CD8-positive, alpha-beta memory T cell (primary cell): Measurements from ENCODE around the gene MDFI. TPM values are rescaled to one million over a fixed set of nuclear protein-coding genes. Genes with fewer than 3 reads are reported as not detected.

Experiments used
- CTCF ChIA-PET: fragments of 350-600 bp; sonication (Branson Sonifier 250); formaldehyde crosslinking; loops from one replicate; lab custom pipeline; 2021; ENCODE audit warnings: antibody characterized with exemption; lab: Charles Lee
- POLR2A ChIA-PET: fragments of 350-600 bp; sonication (Branson Sonifier 250); formaldehyde crosslinking; loops from one replicate; lab custom pipeline; 2021; ENCODE audit warnings: antibody characterized with exemption; lab: Charles Lee
- DNase-seq, 5 donors: peaks; one replicate each; pipeline versions ENCODE4 v3.0.0 to v3.0.0-alpha.2; 2020 to 2022; ENCODE audit warnings: mixed read lengths in 1 of 5
- H3K27ac ChIP-seq: one replicate; pipeline ENCODE4 v1.7.0; 2013; ENCODE audit warnings: low read depth, mild to moderate bottlenecking, low read length, moderate library complexity
- H3K27me3 ChIP-seq: 2 replicates; pipeline ENCODE4 v1.7.0; 2013; ENCODE audit warnings: low read length, mild to moderate bottlenecking; ENCODE audit not compliant: insufficient read depth, poor library complexity, severe bottlenecking
- H3K36me3 ChIP-seq: 2 replicates; pipeline ENCODE4 v1.7.0; 2013; ENCODE audit warnings: mild to moderate bottlenecking, low read length, moderate library complexity; ENCODE audit not compliant: insufficient read depth
- H3K4me1 ChIP-seq: 2 replicates; pipeline ENCODE4 v1.7.0; 2013; ENCODE audit warnings: mild to moderate bottlenecking, low read length, moderate library complexity; ENCODE audit not compliant: insufficient read depth
- H3K4me3 ChIP-seq: 2 replicates; pipeline ENCODE4 v1.7.0; 2013; ENCODE audit warnings: mild to moderate bottlenecking, low read length
- H3K9me3 ChIP-seq: 2 replicates; pipeline ENCODE4 v1.7.0; 2013; ENCODE audit warnings: mild to moderate bottlenecking, low read length
- H3K27ac Mint-ChIP-seq, 8 donors: one replicate each; pipeline ENCODE4 v1.8.0; 2020 to 2021; ENCODE audit warnings: mixed read lengths in 8 of 8, mild to moderate bottlenecking in 6 of 8, inconsistent platforms in 3 of 8, moderate library complexity in 3 of 8
- H3K27me3 Mint-ChIP-seq, 2 donors: one replicate each; pipeline ENCODE4 v1.8.0; 2020 to 2021; ENCODE audit warnings: mixed read lengths in 2 of 2, mild to moderate bottlenecking in 1 of 2, moderate library complexity in 1 of 2
- H3K36me3 Mint-ChIP-seq, 3 donors: one replicate each; pipeline ENCODE4 v1.8.0; 2020 to 2021; ENCODE audit warnings: mixed read lengths in 3 of 3, inconsistent platforms in 1 of 3, mild to moderate bottlenecking in 1 of 3
- H3K4me1 Mint-ChIP-seq, 3 donors: one replicate each; pipeline ENCODE4 v1.8.0; 2020 to 2021; ENCODE audit warnings: mixed read lengths in 3 of 3, inconsistent platforms in 1 of 3, mild to moderate bottlenecking in 1 of 3
- H3K4me3 Mint-ChIP-seq, 7 donors: one replicate each; pipeline ENCODE4 v1.8.0; 2020 to 2021; ENCODE audit warnings: mixed read lengths in 7 of 7, mild to moderate bottlenecking in 6 of 7, moderate library complexity in 4 of 7, inconsistent platforms in 2 of 7
- H3K9me3 Mint-ChIP-seq, 5 donors: one replicate each; pipeline ENCODE4 v1.8.0; 2020 to 2022; ENCODE audit warnings: mixed read lengths in 5 of 5, mild to moderate bottlenecking in 3 of 5, moderate library complexity in 2 of 5, inconsistent platforms in 1 of 5
- polyA plus RNA-seq: library from polyadenylated mRNA; unstranded; fragments of 300-500 nt; fragmentation: Illumina TruSeq; gene quantifications from one replicate; pipeline ENCODE4 v1.2.3, GENCODE V29; 2021
- total RNA-seq, 2 experiments: library from RNA; stranded (reverse); gene quantifications; one replicate each; pipeline ENCODE4 v1.2.3, GENCODE V29; 2021

MDFI gene, protein sequence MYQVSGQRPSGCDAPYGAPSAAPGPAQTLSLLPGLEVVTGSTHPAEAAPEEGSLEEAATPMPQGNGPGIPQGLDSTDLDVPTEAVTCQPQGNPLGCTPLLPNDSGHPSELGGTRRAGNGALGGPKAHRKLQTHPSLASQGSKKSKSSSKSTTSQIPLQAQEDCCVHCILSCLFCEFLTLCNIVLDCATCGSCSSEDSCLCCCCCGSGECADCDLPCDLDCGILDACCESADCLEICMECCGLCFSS
- total RNA-seq (not detected), polyA plus RNA-seq (not detected)

DNA sequence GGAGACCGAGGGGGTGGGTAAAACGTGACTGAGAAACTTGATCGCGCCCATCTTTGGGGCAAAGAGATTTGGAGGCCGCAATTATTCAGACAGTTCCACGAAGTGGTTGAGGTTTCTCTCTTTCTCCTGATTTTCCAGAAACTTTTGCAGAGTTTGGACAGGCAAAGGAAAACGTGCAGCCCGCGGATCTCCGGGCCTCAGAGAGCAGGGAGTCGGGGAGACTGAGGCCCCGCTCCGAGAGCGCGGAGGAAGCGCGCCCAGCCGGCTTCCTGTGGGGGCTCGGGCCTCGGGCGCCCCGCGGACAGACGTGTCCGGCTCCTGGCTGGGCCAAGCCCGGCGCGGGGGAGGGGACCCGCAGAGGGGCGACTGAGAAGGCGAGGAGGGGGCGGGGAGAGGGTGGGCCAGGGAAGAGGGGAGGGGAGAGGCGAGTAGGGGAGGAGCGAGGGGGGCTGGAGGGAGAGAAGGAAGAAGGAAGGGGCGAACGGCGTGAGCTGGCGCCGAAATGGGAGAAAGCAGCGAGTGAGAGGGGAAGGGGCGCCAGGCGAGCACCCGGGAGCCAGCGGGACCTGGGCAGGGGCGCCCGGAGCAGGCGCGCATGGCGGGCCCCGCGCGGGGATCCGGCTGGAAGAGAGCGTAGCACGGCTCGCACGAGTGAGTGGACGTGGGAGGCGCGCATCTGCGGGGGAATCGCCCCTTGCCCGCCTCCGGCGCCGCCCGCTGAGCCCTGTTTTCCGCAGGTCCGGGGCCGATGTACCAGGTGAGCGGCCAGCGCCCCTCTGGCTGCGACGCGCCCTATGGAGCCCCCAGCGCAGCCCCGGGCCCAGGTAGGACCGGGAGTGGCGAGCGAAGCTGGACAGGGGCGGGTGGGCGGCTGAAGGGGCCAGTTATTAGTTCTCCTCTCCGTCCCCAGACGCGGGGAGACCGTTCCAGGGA is at the start of gene MDFI:
Gene MDFI, plus strand, starts transcription at position 467 of the 933 bp plus-strand sequence. Its CDS starts 282 bp downstream, at position 749.
- H3K27me3 Mint-ChIP-seq, result peaks cover 30 to 76% of the 10 kb centered on the region in 2 donors

GRCh38 chr6:41589223-41589622 is 49.0 kb upstream of the MDFI start:
- Mint-ChIP-seq H3K4me3 (no peak overlapping the region), H3K27me3 (no peaks in the 10 kb centered on the region), H3K9me3 (no peaks in the 10 kb centered on the region), H3K36me3 (peaks cover 0 to 32% (median 4%) of the 10 kb centered on the region in 3 donors), H3K4me1 (peaks cover 6 to 14% (median 9%) of the 10 kb centered on the region in 3 donors), H3K27ac (peak overlapping the region in 1 of 8 donors; percentile 63)
- POLR2A ChIA-PET, result no interaction called here
- Histone ChIP-seq H3K4me3 (no peak overlapping the region), H3K27me3 (no peaks in the 10 kb centered on the region), H3K4me1 (no peaks in the 10 kb centered on the region), H3K9me3 (no peaks in the 10 kb centered on the region), H3K27ac (no peak overlapping the region), H3K36me3 (no peaks in the 10 kb centered on the region)
- CTCF ChIA-PET, result interaction anchor here (2.9 to 7.9 kb wide), 2 partner anchors 165 to 218 kb away, joined by 12 to 73 read pairs; no protein-coding TSS in a partner anchor
- DNase-seq, result no peak

More for the DNA sequence above, at the start of gene MDFI:
- no peak within 1 kb of the TSS for H3K4me3 ChIP-seq
- peaks cover 4% of the 10 kb centered on the region for H3K4me1 ChIP-seq
- ChIA-PET CTCF (no interaction called here), POLR2A (no interaction called here)
- H3K27me3 ChIP-seq, result peaks cover 23% of the 10 kb centered on the region
- Mint-ChIP-seq H3K27ac (no peak within 1 kb of the TSS), H3K36me3 (no peaks in the 10 kb centered on the region), H3K9me3 (peaks cover 0 to 1% (median 0%) of the 10 kb centered on the region in 5 donors), H3K4me1 (peaks cover 0 to 11% (median 10%) of the 10 kb centered on the region in 3 donors), H3K4me3 (peak within 1 kb of the TSS in 5 of 7 donors; percentile 57 to 67 (median 63))
- H3K9me3 ChIP-seq, result no peaks in the 10 kb centered on the region
- DNase-seq, result no peak
- H3K36me3 ChIP-seq, result no peaks in the 10 kb centered on the region
- no peak within 1 kb of the TSS for H3K27ac ChIP-seq

DNA sequence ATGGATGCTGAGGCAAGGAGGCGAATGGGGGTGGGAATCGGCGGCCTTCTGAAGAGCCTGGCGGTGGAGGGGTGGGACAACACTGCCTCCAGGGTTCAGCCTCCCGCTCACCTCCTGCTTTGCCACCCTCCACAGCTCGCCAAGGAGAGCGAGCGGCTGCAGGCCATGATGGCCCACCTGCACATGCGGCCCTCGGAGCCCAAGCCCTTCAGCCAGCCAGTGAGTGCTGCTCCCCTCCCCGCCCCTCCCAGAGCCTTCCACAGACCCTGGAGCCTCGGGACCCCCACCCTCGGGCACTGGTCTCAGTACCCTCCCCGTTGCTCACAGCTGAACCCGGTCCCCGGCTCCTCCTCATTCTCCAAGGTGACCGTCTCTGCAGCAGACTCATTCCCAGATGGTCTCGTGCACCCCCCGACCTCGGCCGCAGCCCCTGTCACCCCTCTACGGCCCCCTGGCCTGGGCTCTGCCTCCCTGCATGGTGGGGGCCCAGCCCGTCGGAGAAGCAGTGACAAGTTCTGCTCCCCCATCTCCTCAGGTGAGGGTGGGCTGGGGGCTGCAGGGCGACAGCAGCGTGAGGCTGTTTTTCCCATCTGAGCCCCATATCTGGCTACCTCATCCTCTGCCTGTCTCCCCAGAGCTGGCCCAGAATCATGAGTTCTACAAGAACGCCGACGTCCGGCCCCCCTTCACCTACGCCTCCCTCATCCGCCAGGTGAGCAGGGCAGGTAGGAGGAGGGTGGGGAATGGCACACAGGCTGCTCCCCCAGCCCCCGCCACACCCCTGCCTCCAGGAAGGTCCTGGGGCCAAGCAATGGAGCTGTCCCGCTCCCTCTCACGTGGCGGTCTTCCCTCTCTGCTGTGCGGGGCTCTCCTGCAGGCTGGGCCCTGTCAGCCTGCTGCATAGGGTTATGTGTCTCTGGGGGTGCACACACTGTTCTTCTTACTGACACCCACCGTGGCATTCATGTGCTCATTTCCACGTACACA is 48.3 kb upstream of the MDFI start:
- Histone ChIP-seq H3K27ac (no peak overlapping the region), H3K4me1 (no peaks in the 10 kb centered on the region), H3K27me3 (no peaks in the 10 kb centered on the region), H3K9me3 (no peaks in the 10 kb centered on the region), H3K4me3 (no peak overlapping the region), H3K36me3 (no peaks in the 10 kb centered on the region)
- no peak overlapping the region for H3K4me3 Mint-ChIP-seq
- DNase-seq, result no peak
- peaks cover 0 to 33% (median 4%) of the 10 kb centered on the region in 3 donors for H3K36me3 Mint-ChIP-seq
- H3K4me1 Mint-ChIP-seq, result peaks cover 4 to 14% (median 7%) of the 10 kb centered on the region in 3 donors
- POLR2A ChIA-PET, result no interaction called here
- H3K27ac Mint-ChIP-seq, result peak overlapping the region in 1 of 8 donors; percentile 63
- CTCF ChIA-PET, result interaction anchor here (1.3 to 7.9 kb wide), 3 partner anchors 165 to 283 kb away, joined by 3 to 73 read pairs (median 12); no protein-coding TSS in a partner anchor
- H3K9me3 Mint-ChIP-seq, result no peaks in the 10 kb centered on the region
- no peaks in the 10 kb centered on the region for H3K27me3 Mint-ChIP-seq

- H3K27ac Mint-ChIP-seq, result no peak overlapping the region
- H3K36me3 Mint-ChIP-seq, result peaks cover 0 to 31% (median 4%) of the 10 kb centered on the region in 3 donors
- ChIA-PET POLR2A (no interaction called here), CTCF (interaction anchor here (0.6 to 7.9 kb wide), 9 partner anchors 11 to 498 kb away, joined by 3 to 73 read pairs (median 5); no protein-coding TSS in a partner anchor)
- DNase-seq, result no peak
- H3K4me1 Mint-ChIP-seq, result peaks cover 0 to 6% (median 0%) of the 10 kb centered on the region in 3 donors
- Histone ChIP-seq H3K4me1 (no peaks in the 10 kb centered on the region), H3K36me3 (no peaks in the 10 kb centered on the region), H3K27me3 (no peaks in the 10 kb centered on the region), H3K4me3 (no peak overlapping the region), H3K9me3 (no peaks in the 10 kb centered on the region), H3K27ac (no peak overlapping the region)
- H3K9me3 Mint-ChIP-seq, result no peaks in the 10 kb centered on the region
- no peaks in the 10 kb centered on the region for H3K27me3 Mint-ChIP-seq
- no peak overlapping the region for H3K4me3 Mint-ChIP-seq
Observed at GRCh38 chr6:41591122-41591521, 47.1 kb upstream of the MDFI start.

DNA sequence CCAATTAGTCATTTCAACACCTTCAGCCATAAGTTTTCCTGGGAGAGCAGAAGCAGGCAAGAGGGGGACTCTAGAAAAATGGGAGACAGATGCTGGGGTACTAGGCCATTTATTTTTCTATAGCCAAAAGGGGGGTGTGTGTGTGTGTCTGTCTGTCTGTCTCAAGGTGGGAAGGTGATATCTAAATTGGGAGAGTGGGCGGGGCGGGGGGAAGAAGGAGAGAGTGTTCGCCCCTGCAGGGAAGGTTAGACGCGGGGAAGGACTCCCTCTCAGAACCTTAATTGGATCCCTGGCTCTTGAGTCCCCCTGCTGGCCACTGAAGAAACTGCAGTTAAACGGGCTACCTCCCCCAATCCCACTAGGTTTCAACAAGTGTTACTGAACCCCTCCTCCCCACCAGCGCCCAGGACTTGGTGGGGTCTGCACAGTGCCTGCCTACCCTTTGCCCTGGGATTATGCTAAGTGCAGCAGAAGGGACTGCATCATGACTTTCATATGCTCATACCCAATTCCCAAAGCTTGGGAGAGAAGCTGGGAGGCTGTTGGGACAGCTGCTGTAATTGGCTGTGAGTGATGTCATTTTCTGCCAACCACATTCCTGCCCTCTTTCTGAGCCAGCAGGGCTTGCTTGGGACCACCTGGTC is 46.3 kb upstream of the MDFI start:
- ChIA-PET POLR2A (no interaction called here), CTCF (interaction anchor here (0.6 to 7.9 kb wide), 14 partner anchors 9 to 497 kb away, joined by 3 to 73 read pairs (median 4); no protein-coding TSS in a partner anchor)
- Histone ChIP-seq H3K27ac (no peak overlapping the region), H3K4me1 (no peaks in the 10 kb centered on the region), H3K27me3 (no peaks in the 10 kb centered on the region), H3K9me3 (no peaks in the 10 kb centered on the region), H3K4me3 (no peak overlapping the region), H3K36me3 (no peaks in the 10 kb centered on the region)
- DNase-seq, result peak; percentile 54 to 82 (median 68)
- no peak overlapping the region for H3K4me3 Mint-ChIP-seq
- H3K27me3 Mint-ChIP-seq, result no peaks in the 10 kb centered on the region
- peak overlapping the region in 2 of 8 donors; percentile 44 to 48 for H3K27ac Mint-ChIP-seq
- peaks cover 0 to 6% (median 0%) of the 10 kb centered on the region in 3 donors for H3K4me1 Mint-ChIP-seq
- H3K36me3 Mint-ChIP-seq, result peaks cover 0 to 37% (median 2%) of the 10 kb centered on the region in 3 donors
- H3K9me3 Mint-ChIP-seq, result no peaks in the 10 kb centered on the region

DNA sequence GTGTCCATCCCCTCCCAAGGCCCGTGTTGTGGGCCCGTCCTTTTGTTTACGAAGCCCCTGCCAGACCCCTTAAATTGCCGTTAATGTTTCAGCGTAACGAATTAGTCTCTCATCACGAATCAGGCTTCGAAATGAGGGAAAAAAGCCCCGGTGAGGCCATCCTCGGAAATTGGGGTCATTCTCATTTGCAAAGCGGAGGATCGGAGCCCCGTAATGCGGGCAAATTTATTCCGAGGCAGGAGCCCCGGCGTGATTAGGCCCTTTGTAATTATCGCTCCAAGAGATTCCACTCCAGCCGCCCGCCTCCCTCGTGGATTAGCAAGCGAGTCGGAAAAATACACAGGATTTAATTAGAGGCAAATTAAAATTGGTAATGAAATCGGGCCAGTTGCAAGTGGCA is 44.9 kb upstream of the MDFI start:
- Histone ChIP-seq H3K27me3 (no peaks in the 10 kb centered on the region), H3K36me3 (no peaks in the 10 kb centered on the region), H3K9me3 (no peaks in the 10 kb centered on the region), H3K4me3 (no peak overlapping the region), H3K27ac (no peak overlapping the region), H3K4me1 (no peaks in the 10 kb centered on the region)
- Mint-ChIP-seq H3K36me3 (peaks cover 0 to 36% (median under 1%) of the 10 kb centered on the region in 3 donors), H3K27me3 (no peaks in the 10 kb centered on the region), H3K9me3 (no peaks in the 10 kb centered on the region), H3K4me3 (no peak overlapping the region), H3K4me1 (peaks cover 0 to 6% (median 0%) of the 10 kb centered on the region in 3 donors), H3K27ac (no peak overlapping the region)
- DNase-seq, result no peak
- POLR2A ChIA-PET, result no interaction called here
- CTCF ChIA-PET, result interaction anchor here (1.6 to 7.9 kb wide), 2 partner anchors 169 to 225 kb away, joined by 4 to 73 read pairs; no protein-coding TSS in a partner anchor

GRCh38 chr6:41593839-41594238 is 44.4 kb upstream of the MDFI start:
- Histone ChIP-seq H3K9me3 (no peaks in the 10 kb centered on the region), H3K27me3 (no peaks in the 10 kb centered on the region), H3K27ac (no peak overlapping the region), H3K36me3 (no peaks in the 10 kb centered on the region), H3K4me1 (no peaks in the 10 kb centered on the region), H3K4me3 (no peak overlapping the region)
- CTCF ChIA-PET, result interaction anchor here (0.7 to 7.9 kb wide), 3 partner anchors 9 to 225 kb away, joined by 3 to 73 read pairs (median 4); no protein-coding TSS in a partner anchor
- POLR2A ChIA-PET, result no interaction called here
- no peak for DNase-seq
- Mint-ChIP-seq H3K4me3 (no peak overlapping the region), H3K27me3 (no peaks in the 10 kb centered on the region), H3K4me1 (peaks cover 0 to 6% (median 0%) of the 10 kb centered on the region in 3 donors), H3K36me3 (peaks cover 0 to 34% (median 0%) of the 10 kb centered on the region in 3 donors), H3K9me3 (no peaks in the 10 kb centered on the region), H3K27ac (no peak overlapping the region)
